ENCODE measurements around the gene TBC1D25.

The TBC1D25 gene

DNA sequence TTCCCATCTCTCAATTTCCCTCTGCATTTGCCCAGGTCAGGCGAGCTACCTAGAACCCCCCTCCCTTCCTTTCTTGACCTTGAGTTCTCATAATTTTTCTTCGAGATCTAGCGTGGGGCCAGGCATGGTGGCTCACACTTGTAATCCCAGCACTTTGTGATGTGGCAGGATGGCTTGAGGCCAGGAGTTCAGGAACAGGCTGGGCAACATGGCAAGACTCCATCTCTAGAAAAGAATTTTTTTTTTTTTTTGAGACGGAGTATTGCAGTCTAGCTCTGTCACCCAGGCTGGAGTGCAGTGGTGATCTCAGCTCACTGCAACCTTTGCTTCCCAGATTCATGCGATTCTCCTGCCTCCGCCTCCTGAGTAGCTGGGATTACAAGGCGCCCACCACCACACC is 35.3 kb upstream of the TBC1D25 start:
- H3K9ac ChIP-seq (ENCODE audit: low read depth, low read length, poor library complexity, severe bottlenecking): no peak overlapping the region
- H3K27me3 ChIP-seq (ENCODE audit: insufficient read depth, low read length, poor library complexity, severe bottlenecking): no peaks in the 10 kb centered on the region
- H3K9me3 ChIP-seq (ENCODE audit: insufficient read depth, low read depth, low read length): no peaks in the 10 kb centered on the region
- H3K79me2 ChIP-seq (ENCODE audit: insufficient read depth, low read length): no peaks in the 10 kb centered on the region
- H3K4me3 ChIP-seq (ENCODE audit: low read length, poor library complexity, severe bottlenecking): no peak overlapping the region
- H3K9me2 ChIP-seq (replicated peaks; ENCODE audit: low read depth, low read length): no peaks in the 10 kb centered on the region
- no peaks in the 10 kb centered on the region for H3F3A ChIP-seq (ENCODE audit: low read depth)
- no peak overlapping the region for H3K4me2 ChIP-seq (ENCODE audit: low read depth, low read length, poor library complexity, severe bottlenecking)
- H3K4me1 ChIP-seq (ENCODE audit: insufficient read depth, low read length, poor library complexity, severe bottlenecking): peaks cover under 1% of the 10 kb centered on the region
- no peak overlapping the region for H2AFZ ChIP-seq (ENCODE audit: low read length)
- H4K20me1 ChIP-seq (ENCODE audit: insufficient read depth, low read length, poor library complexity, severe bottlenecking): no peaks in the 10 kb centered on the region
- TF ChIP-seq, protein P1, sequence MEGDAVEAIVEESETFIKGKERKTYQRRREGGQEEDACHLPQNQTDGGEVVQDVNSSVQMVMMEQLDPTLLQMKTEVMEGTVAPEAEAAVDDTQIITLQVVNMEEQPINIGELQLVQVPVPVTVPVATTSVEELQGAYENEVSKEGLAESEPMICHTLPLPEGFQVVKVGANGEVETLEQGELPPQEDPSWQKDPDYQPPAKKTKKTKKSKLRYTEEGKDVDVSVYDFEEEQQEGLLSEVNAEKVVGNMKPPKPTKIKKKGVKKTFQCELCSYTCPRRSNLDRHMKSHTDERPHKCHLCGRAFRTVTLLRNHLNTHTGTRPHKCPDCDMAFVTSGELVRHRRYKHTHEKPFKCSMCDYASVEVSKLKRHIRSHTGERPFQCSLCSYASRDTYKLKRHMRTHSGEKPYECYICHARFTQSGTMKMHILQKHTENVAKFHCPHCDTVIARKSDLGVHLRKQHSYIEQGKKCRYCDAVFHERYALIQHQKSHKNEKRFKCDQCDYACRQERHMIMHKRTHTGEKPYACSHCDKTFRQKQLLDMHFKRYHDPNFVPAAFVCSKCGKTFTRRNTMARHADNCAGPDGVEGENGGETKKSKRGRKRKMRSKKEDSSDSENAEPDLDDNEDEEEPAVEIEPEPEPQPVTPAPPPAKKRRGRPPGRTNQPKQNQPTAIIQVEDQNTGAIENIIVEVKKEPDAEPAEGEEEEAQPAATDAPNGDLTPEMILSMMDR (conservative IDR thresholded peaks at IDR 0.05; ENCODE audit: low read length): no peak
- no peak for TF ChIP-seq EZH2phosphoT487 (IDR thresholded peaks at IDR 0.05; ENCODE audit: borderline replicate concordance)
- H3K36me3 ChIP-seq (ENCODE audit: insufficient read depth, low read length): no peaks in the 10 kb centered on the region

DNA sequence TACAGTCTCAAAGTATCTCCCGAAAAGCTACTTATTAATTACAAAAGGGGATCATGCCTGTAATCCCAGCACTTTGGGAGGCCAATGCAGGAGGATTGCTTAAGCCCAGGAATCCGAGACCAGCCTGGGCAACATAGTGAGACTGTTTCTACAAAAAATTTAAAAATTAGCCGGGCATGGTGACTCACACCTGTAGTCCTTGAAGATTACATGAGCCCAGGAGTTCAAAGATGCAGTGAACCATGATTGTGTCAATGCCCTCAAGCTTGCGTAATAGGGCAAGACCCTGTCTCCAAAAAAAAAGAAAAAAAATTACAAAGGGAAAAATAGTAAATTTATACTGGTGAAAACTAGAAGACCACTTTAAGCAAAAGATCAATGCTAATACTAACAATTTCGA is 34.0 kb upstream of the TBC1D25 start:
- no peaks in the 10 kb centered on the region for H3K79me2 ChIP-seq (ENCODE audit: insufficient read depth, low read length)
- no peak overlapping the region for H3K4me3 ChIP-seq (ENCODE audit: low read length, poor library complexity, severe bottlenecking)
- H3K9me3 ChIP-seq (ENCODE audit: insufficient read depth, low read depth, low read length): no peaks in the 10 kb centered on the region
- H3K4me1 ChIP-seq (ENCODE audit: insufficient read depth, low read length, poor library complexity, severe bottlenecking): peaks cover 4% of the 10 kb centered on the region
- no peaks in the 10 kb centered on the region for H4K20me1 ChIP-seq (ENCODE audit: insufficient read depth, low read length, poor library complexity, severe bottlenecking)
- H3K9me2 ChIP-seq (replicated peaks; ENCODE audit: low read depth, low read length): no peaks in the 10 kb centered on the region
- no peaks in the 10 kb centered on the region for H3F3A ChIP-seq (ENCODE audit: low read depth)
- TF ChIP-seq, protein P1 (conservative IDR thresholded peaks at IDR 0.05; ENCODE audit: low read length): no peak
- TF ChIP-seq EZH2phosphoT487 (IDR thresholded peaks at IDR 0.05; ENCODE audit: borderline replicate concordance): no peak
- H2AFZ ChIP-seq (ENCODE audit: low read length): no peak overlapping the region
- no peaks in the 10 kb centered on the region for H3K36me3 ChIP-seq (ENCODE audit: insufficient read depth, low read length)
- no peaks in the 10 kb centered on the region for H3K27me3 ChIP-seq (ENCODE audit: insufficient read depth, low read length, poor library complexity, severe bottlenecking)
- no peak overlapping the region for H3K4me2 ChIP-seq (ENCODE audit: low read depth, low read length, poor library complexity, severe bottlenecking)
- H3K9ac ChIP-seq (ENCODE audit: low read depth, low read length, poor library complexity, severe bottlenecking): no peak overlapping the region

DNA sequence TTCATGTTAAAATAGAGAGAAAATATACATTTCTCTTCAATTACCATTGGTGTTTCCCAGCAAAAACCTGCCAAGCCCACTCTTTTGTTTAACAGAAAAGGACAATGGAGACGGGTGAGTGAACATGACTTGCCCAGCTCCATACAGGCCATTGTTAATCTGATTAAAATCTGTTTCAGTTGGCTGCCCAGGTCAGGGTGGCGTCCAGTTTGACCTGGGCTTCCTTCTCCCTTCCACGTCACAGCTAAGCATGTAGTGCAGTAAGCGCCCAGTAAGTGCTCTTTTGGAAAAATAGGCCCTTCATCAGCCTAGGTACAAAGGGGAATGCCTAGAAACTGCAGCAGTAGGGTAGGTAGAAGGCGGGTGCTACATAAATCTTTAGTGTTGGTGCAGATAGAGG is 32.3 kb upstream of the TBC1D25 start:
- no peak overlapping the region for H3K9ac ChIP-seq (ENCODE audit: low read depth, low read length, poor library complexity, severe bottlenecking)
- no peaks in the 10 kb centered on the region for H3K79me2 ChIP-seq (ENCODE audit: insufficient read depth, low read length)
- H3K4me1 ChIP-seq (ENCODE audit: insufficient read depth, low read length, poor library complexity, severe bottlenecking): peaks cover 4% of the 10 kb centered on the region
- no peaks in the 10 kb centered on the region for H3F3A ChIP-seq (ENCODE audit: low read depth)
- TF ChIP-seq, protein P1 (conservative IDR thresholded peaks at IDR 0.05; ENCODE audit: low read length): no peak
- no peak for TF ChIP-seq EZH2phosphoT487 (IDR thresholded peaks at IDR 0.05; ENCODE audit: borderline replicate concordance)
- H4K20me1 ChIP-seq (ENCODE audit: insufficient read depth, low read length, poor library complexity, severe bottlenecking): no peaks in the 10 kb centered on the region
- H3K9me3 ChIP-seq (ENCODE audit: insufficient read depth, low read depth, low read length): no peaks in the 10 kb centered on the region
- no peak overlapping the region for H3K4me3 ChIP-seq (ENCODE audit: low read length, poor library complexity, severe bottlenecking)
- no peaks in the 10 kb centered on the region for H3K36me3 ChIP-seq (ENCODE audit: insufficient read depth, low read length)
- no peak overlapping the region for H2AFZ ChIP-seq (ENCODE audit: low read length)
- H3K4me2 ChIP-seq (ENCODE audit: low read depth, low read length, poor library complexity, severe bottlenecking): no peak overlapping the region
- no peaks in the 10 kb centered on the region for H3K9me2 ChIP-seq (replicated peaks; ENCODE audit: low read depth, low read length)
- H3K27me3 ChIP-seq (ENCODE audit: insufficient read depth, low read length, poor library complexity, severe bottlenecking): no peaks in the 10 kb centered on the region
